GM19239 (cell line): ENCODE measurements around the gene OR51M1.

Experiments
- DNase-seq: peaks from one replicate; pipeline ENCODE4 v3.0.0; 2011; ENCODE audit warnings: low spot score; ENCODE audit not compliant: insufficient read length
- FAIRE-seq: peaks from 2 replicates; lab custom pipeline; 2011; peaks lifted over from hg19 to GRCh38; lab: Jason Lieb, UNC

The OR51M1 gene

GRCh38 chr11:5380740-5381342 is 2.8 kb upstream of the OR51M1 start:
- FAIRE-seq, result peak; percentile 86

DNA sequence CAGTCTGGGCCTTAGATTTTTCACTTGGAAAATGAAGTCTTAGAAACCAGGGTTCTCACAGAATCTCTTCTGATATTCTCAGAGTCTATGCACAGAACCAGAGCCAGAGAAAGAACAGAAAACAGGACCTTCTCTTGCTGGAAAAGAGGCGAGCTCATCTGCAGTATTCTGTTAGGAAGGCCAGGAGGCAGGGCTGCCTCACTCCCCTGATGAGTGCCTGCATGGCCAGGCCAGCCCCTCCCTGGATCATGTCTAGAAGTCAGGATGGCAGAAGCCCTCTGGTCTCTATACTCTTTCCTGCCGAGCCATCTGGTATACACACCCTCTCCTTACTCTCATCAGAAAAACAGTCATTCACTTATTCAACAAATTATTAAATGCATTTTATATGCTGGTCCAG is 723 bp downstream of the OR51M1 start:
- no peak for DNase-seq
- FAIRE-seq, result no peak

More at GRCh38 chr11:5380740-5381342, 2.8 kb upstream of the OR51M1 start:
- peak; percentile 27 for DNase-seq

DNA sequence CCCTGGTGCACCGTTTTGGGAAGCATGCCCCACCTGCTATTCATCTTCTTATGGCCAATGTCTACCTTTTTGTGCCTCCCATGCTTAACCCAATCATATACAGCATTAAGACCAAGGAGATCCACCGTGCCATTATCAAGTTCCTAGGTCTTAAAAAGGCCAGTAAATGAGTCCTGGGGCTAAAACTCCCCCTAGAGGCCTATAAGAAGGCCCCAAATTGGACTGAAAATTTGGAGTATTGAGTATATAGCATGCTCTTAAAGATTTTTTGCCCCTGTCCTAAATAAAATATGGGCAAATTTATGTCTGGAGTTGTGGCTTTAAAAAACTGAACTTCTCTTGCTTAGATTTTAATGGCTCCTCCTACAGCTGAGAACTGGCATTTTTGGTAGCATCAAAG is 6.6 kb downstream of the OR51M1 start:
- DNase-seq (no peak), FAIRE-seq (no peak)

- no peak for DNase-seq
- FAIRE-seq, result no peak
Observed at GRCh38 chr11:5394091-5394490, 10.5 kb downstream of the OR51M1 start.

GRCh38 chr11:5398936-5399335 is 15.3 kb downstream of the OR51M1 start:
- no peak for FAIRE-seq
- no peak for DNase-seq

- no peak for FAIRE-seq
- DNase-seq, result no peak
Observed at GRCh38 chr11:5405173-5405572, 21.6 kb downstream of the OR51M1 start.

DNA sequence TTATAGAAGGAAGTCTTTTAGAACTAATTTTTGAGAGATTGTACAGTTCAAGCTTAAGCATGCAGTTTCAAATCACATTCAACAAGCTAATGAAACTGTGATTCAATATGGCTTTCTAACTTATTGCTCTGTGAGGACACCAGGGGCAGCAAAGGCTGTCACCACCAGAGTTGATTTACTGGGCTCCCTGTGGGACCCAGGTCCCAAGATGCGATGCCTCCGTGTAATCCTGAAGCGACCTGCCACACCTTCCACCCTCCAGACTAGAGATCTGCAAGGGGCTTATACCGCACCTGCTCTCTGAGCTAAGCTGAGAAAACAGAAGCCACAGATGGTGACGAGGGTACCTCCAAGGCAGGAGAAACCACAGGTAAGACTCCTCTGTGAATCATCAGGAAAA is 37.4 kb downstream of the OR51M1 start:
- FAIRE-seq, result no peak

GRCh38 chr11:5421811-5422210 is 38.2 kb downstream of the OR51M1 start, which contains the start of gene OR51Q1:
OR51Q1 (plus strand) TSS chr11:5422111; CDS start chr11:5422201, 90 bp downstream.
- DNase-seq, result no peak
- FAIRE-seq, result no peak

More for the DNA sequence above, 37.4 kb downstream of the OR51M1 start:
- DNase-seq, result no peak

DNA sequence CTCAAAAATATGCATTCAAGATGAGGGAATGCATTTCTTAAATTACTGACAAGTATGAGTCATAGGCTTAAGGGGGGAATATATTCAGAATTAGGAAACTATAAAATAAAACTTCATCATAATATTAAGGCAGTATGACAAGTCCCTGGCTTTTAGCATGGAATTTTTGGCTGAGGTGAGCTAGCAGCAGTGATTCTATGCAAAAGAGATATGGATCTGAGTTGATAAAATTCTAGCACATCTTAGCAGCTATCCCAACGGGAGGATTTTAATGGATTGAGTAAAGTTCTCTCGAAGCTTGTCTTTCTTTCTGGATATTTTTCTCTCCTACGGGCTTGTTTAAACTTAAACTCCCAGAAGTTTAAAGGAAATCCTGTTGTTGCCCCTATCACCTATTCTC is 39.5 kb downstream of the OR51M1 start:
- DNase-seq (no peak), FAIRE-seq (no peak)

- DNase-seq (no peak), FAIRE-seq (no peak)
Observed at GRCh38 chr11:5441414-5441813, 57.8 kb downstream of the OR51M1 start, which contains the start of gene OR51I1. OR51I1 (minus strand) TSS chr11:5441514; CDS start chr11:5441514, 0 bp downstream.
